Activated CD4-positive, alpha-beta T cell treated with anti-CD3 and anti-CD28 coated beads, Interleukin-2, amount 10 ng/mL, durations not matched to agents 24 days and 14 days (primary cell): ENCODE measurements around the gene NOL9. TPM values are rescaled to one million over a fixed set of nuclear protein-coding genes. Genes with fewer than 3 reads are reported as not detected.

Experiments
- DNase-seq: peaks from one replicate; pipeline ENCODE4 v3.0.0; 2022
- H3K27ac Mint-ChIP-seq: one replicate; pipeline ENCODE4 v1.8.0; 2022; ENCODE audit warnings: mild to moderate bottlenecking, mixed read lengths
- H3K27me3 Mint-ChIP-seq: one replicate; pipeline ENCODE4 v1.8.0; 2022; ENCODE audit warnings: mixed read lengths
- H3K36me3 Mint-ChIP-seq: one replicate; pipeline ENCODE4 v1.8.0; 2022; ENCODE audit warnings: low read depth, mild to moderate bottlenecking, mixed read lengths
- H3K4me1 Mint-ChIP-seq: one replicate; pipeline ENCODE4 v1.8.0; 2021; ENCODE audit warnings: mixed read lengths
- H3K4me3 Mint-ChIP-seq: one replicate; pipeline ENCODE4 v1.8.0; 2022; ENCODE audit warnings: mild to moderate bottlenecking, moderate library complexity, mixed read lengths
- H3K9me3 Mint-ChIP-seq: one replicate; pipeline ENCODE4 v1.8.0; 2021; ENCODE audit warnings: mixed read lengths
- intact Hi-C: fragments of 100-400 bp; cut with micrococcal nuclease; formaldehyde crosslinking; loops from one replicate; pipeline ENCODE4 v1.15.1; 2023
- total RNA-seq: library from RNA; stranded (reverse); gene quantifications from 2 replicates; pipeline ENCODE4 v1.2.3, GENCODE V29; 2022

NOL9 gene
- total RNA-seq, 1 donor from 2014 or later: 59.2 TPM

GRCh38 chr1:6471970-6472368 is 82.3 kb downstream of the NOL9 start:
- H3K27me3 Mint-ChIP-seq: no peaks in the 10 kb centered on the region
- H3K27ac Mint-ChIP-seq: no peak overlapping the region
- DNase-seq: no peak
- no peak overlapping the region for H3K4me3 Mint-ChIP-seq
- H3K36me3 Mint-ChIP-seq: no peaks in the 10 kb centered on the region
- intact Hi-C loops: no loop called here
- peaks cover 6% of the 10 kb centered on the region for H3K4me1 Mint-ChIP-seq
- no peaks in the 10 kb centered on the region for H3K9me3 Mint-ChIP-seq

Other genes starting within 250 kb of the NOL9 start
- 133 and 136 TPM in 2 replicates for gene ACOT7, start 160.7 kb downstream of the NOL9 start, total RNA-seq
- 0.19 and 0.26 TPM in 2 replicates for gene HES2, start 134.6 kb downstream of the NOL9 start, total RNA-seq
- gene ESPN, start 129.7 kb downstream of the NOL9 start, total RNA-seq: 0.49 and 1.3 TPM in 2 replicates
- 139 and 146 TPM in 2 replicates for gene TNFRSF25, start 88.3 kb downstream of the NOL9 start, total RNA-seq
- 1.3 and 1.9 TPM in 2 replicates for gene PLEKHG5, start 62.8 kb downstream of the NOL9 start, total RNA-seq
- gene TAS1R1, start 794 bp upstream of the NOL9 start, total RNA-seq: not detected in 2 replicates
- gene ZBTB48, start 25.5 kb upstream of the NOL9 start, total RNA-seq: 32.9 and 37.8 TPM in 2 replicates
- gene KLHL21, start 48.4 kb upstream of the NOL9 start, total RNA-seq: 26.1 and 26.8 TPM in 2 replicates
- 19.1 and 20.1 TPM in 2 replicates for gene PHF13, start 59.2 kb upstream of the NOL9 start, total RNA-seq
- gene THAP3, start 70.4 kb upstream of the NOL9 start, total RNA-seq: 19.5 and 24.6 TPM in 2 replicates
- gene DNAJC11, start 147.3 kb upstream of the NOL9 start, total RNA-seq: 87.6 and 92.5 TPM in 2 replicates
- 66.0 and 69.9 TPM in 2 replicates for gene CAMTA1, start 230.9 kb upstream of the NOL9 start, total RNA-seq